Measurements from ENCODE around the gene NEURL1B.

DNA sequence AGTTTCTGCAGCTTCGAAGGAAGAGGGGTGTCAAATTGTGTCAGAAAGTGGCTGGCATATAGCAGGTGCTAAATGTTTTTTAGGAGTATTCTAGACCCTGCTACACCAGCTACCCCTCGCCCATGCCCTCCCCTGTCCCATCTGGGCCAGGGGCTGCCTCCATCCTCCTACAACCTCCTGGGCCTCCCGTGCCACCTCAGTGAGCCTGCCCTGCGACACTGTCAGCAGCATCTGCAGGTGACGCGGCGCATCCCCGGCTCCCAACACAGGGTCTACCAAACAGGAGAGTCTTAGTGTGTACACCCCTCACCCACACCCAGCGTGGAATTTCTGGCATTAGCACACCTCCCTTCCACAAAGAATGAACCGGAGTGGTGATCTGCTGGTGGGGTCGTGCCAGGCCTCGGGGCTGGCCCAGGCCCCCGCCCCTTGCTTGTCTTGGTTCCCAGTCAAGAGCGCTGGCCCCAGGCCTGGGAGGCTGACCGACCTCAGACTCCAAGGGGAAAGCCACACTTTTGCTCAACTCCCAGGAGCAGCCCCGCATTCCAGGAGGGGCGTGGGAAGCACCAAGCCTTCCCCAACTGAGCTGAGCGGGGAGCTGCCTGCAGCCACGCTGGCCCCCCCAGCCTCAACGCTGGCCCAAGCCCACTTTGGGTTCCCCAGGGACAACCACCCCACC, 55.2 kb downstream of the NEURL1B start:
- TF ChIP-seq CTCF (conservative IDR thresholded peaks at IDR 0.05; ENCODE audit: low read length): no peak
- TF ChIP-seq EZH2phosphoT487 (IDR thresholded peaks at IDR 0.05; ENCODE audit: borderline replicate concordance, low read depth, low read length): no peak
